Uterus (tissue), 2 donors: ENCODE data around the gene GJB5.

Experiments used
- CTCF ChIP-seq, 4 experiments: fragments of 200-600 bp in 2 of 4; fragments of 450-650 bp in 2 of 4; sonication (generic) in 2 of 4; IDR thresholded peaks; one replicate each; pipeline ENCODE4 v1.5.1; 2016 to 2019; ENCODE audit warnings: antibody characterized with exemption in 4 of 4, mild to moderate bottlenecking in 2 of 4, moderate library complexity in 1 of 4
- POLR2A ChIP-seq, 2 donors: fragments of 450-650 bp; IDR thresholded peaks; one replicate each; pipeline ENCODE4 v1.6.1; 2016; ENCODE audit warnings: antibody characterized with exemption in 2 of 2, mild to moderate bottlenecking in 1 of 2, moderate library complexity in 1 of 2

GRCh38 chr1:34758751-34759150 lies 3.9 kb downstream of the GJB5 start:
- no peak for TF ChIP-seq CTCF (IDR thresholded peaks at IDR 0.05)
- no peak for TF ChIP-seq POLR2A (IDR thresholded peaks at IDR 0.05)
